Measurements from ENCODE around the gene SLC1A3. TPM values are rescaled to one million over a fixed set of nuclear protein-coding genes. Genes with fewer than 3 reads are reported as not detected.
"Not testable (repeated sequence)": the region's sequence is repeated elsewhere in the genome, so short reads cannot be mapped to it uniquely, and the experiment has no call there.

Gene SLC1A3
- total RNA-seq, 2 donors from 2014 or later = 10.5 to 12.7 TPM

DNA sequence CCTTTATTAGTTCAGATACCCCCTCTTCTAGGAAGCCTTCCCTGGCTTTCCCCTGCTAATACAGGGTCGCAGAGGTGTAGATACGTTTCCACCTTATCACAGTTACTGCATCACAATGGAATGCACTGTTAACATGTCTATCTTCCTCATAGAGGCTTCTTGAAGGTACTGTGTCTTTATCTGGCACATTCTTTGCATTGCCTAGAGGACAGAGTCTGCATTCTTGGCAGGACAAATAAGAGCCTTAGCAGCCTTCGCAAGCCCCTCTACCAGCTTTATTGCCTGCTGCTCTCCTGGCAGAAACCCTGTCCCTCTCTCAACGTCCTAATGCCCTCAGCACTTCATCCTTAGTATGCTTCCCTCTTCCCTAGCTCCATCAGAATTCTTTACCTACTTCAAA is 31.6 kb downstream of the SLC1A3 start:
- intact Hi-C loops (cut with DNase I) = no loop called here
- TF ChIP-seq POLR2A (IDR thresholded peaks at IDR 0.05) (no peak), POLR2AphosphoS5 (IDR thresholded peaks at IDR 0.05) (no peak)
- TF ChIP-seq, protein P1, sequence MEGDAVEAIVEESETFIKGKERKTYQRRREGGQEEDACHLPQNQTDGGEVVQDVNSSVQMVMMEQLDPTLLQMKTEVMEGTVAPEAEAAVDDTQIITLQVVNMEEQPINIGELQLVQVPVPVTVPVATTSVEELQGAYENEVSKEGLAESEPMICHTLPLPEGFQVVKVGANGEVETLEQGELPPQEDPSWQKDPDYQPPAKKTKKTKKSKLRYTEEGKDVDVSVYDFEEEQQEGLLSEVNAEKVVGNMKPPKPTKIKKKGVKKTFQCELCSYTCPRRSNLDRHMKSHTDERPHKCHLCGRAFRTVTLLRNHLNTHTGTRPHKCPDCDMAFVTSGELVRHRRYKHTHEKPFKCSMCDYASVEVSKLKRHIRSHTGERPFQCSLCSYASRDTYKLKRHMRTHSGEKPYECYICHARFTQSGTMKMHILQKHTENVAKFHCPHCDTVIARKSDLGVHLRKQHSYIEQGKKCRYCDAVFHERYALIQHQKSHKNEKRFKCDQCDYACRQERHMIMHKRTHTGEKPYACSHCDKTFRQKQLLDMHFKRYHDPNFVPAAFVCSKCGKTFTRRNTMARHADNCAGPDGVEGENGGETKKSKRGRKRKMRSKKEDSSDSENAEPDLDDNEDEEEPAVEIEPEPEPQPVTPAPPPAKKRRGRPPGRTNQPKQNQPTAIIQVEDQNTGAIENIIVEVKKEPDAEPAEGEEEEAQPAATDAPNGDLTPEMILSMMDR (IDR thresholded peaks at IDR 0.05) = no peak
- WGBS = 56% methylated on average over 4 of the region's 4 CpGs

DNA sequence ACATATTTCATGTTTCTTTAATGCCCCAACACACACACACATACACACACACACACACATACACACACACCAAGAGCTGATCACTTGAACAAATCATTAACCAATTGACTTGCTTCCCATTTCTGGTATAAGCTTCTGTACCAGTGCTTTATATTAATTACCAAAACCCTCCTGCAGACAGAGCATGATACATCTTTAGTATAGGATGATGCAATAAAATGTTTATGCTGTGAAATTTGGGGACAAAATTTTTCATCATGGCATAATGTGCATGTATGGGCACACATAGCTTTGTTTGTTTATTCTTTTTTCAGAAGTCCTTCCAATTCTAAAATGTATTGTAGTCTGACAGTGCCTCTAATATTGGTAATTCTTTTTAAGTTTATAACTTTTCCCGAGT is 34.5 kb downstream of the SLC1A3 start:
- Histone ChIP-seq H3K4me1 (replicated peaks) (no peaks in the 10 kb centered on the region), H3K9me3 (no peaks in the 10 kb centered on the region), H3K27me3 (replicated peaks; ENCODE audit: insufficient read depth) (no peaks in the 10 kb centered on the region), H3K27ac (no peak overlapping the region), H3K36me3 (no peaks in the 10 kb centered on the region), H3K4me3 (no peak overlapping the region)
- TF ChIP-seq POLR2A (IDR thresholded peaks at IDR 0.05) (no peak), POLR2AphosphoS5 (IDR thresholded peaks at IDR 0.05) (no peak)
- TF ChIP-seq, protein P1 (IDR thresholded peaks at IDR 0.05) = no peak
- intact Hi-C loops (cut with DNase I) = no loop called here
- DNase-seq (ENCODE audit: low spot score) = no peak
- 45% methylated on average over 1 of the region's 1 CpG for WGBS

More for the DNA sequence above, 31.6 kb downstream of the SLC1A3 start:
- no peaks in the 10 kb centered on the region for H3K36me3 ChIP-seq
- H3K9me3 ChIP-seq = no peaks in the 10 kb centered on the region
- no peak overlapping the region for H3K27ac ChIP-seq
- no peaks in the 10 kb centered on the region for H3K27me3 ChIP-seq (replicated peaks; ENCODE audit: insufficient read depth)
- no peaks in the 10 kb centered on the region for H3K4me1 ChIP-seq (replicated peaks)
- DNase-seq (ENCODE audit: low spot score) = no peak
- H3K4me3 ChIP-seq = no peak overlapping the region

DNA sequence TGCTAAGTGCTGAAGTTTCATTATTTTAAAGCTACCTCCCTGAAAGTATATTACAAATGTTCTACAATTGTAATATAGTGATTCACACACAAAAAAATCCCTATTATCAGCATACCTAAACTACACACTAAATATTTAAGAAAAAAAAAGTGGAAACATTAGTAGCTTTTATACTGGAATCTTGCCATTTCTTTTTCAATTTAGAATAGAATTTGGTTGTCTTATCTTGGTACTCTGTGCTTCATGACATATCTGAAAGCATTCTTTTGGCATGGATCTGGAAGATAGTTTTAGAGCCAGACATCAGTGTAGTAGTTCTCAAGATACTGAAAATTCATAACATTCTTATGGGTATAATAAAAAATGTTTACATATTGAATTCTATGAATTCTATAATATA is 35.0 kb downstream of the SLC1A3 start:
- no peak overlapping the region for H3K4me3 ChIP-seq
- H3K27ac ChIP-seq = no peak overlapping the region
- TF ChIP-seq POLR2AphosphoS5 (IDR thresholded peaks at IDR 0.05) = no peak
- TF ChIP-seq, protein P1 (IDR thresholded peaks at IDR 0.05) = no peak
- no peak for TF ChIP-seq POLR2A (IDR thresholded peaks at IDR 0.05)
- DNase-seq (ENCODE audit: low spot score) = no peak
- no peaks in the 10 kb centered on the region for H3K27me3 ChIP-seq (replicated peaks; ENCODE audit: insufficient read depth)
- intact Hi-C loops (cut with DNase I) = no loop called here
- H3K36me3 ChIP-seq = no peaks in the 10 kb centered on the region
- no peaks in the 10 kb centered on the region for H3K9me3 ChIP-seq
- no peaks in the 10 kb centered on the region for H3K4me1 ChIP-seq (replicated peaks)

DNA sequence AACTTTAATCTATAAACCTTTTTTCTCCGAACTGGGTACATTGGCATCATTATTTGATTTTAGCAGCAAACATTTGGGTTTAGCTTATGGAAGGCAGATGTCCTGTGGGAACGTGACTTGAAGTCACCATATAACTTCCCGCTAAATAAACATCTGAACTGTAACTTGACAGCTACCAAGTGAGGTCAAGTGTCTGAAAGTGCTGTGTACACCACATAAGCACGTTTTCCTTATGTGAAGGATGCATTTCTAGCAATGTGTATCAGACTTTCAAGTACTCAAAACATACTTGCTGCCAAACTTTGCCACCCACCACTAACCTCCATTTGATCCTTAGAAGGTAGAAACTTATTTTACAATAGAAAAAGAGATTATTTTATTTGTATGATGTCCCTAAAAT is 35.7 kb downstream of the SLC1A3 start:
- DNase-seq (ENCODE audit: low spot score) = no peak
- Histone ChIP-seq H3K4me3 (no peak overlapping the region), H3K27ac (no peak overlapping the region), H3K9me3 (no peaks in the 10 kb centered on the region), H3K27me3 (replicated peaks; ENCODE audit: insufficient read depth) (no peaks in the 10 kb centered on the region), H3K4me1 (replicated peaks) (no peaks in the 10 kb centered on the region), H3K36me3 (no peaks in the 10 kb centered on the region)
- TF ChIP-seq, protein P1 (IDR thresholded peaks at IDR 0.05) = no peak
- TF ChIP-seq POLR2AphosphoS5 (IDR thresholded peaks at IDR 0.05) (no peak), POLR2A (IDR thresholded peaks at IDR 0.05) (no peak)
- WGBS = 69% methylated on average over 4 of the region's 4 CpGs
- intact Hi-C loops (cut with DNase I) = no loop called here

DNA sequence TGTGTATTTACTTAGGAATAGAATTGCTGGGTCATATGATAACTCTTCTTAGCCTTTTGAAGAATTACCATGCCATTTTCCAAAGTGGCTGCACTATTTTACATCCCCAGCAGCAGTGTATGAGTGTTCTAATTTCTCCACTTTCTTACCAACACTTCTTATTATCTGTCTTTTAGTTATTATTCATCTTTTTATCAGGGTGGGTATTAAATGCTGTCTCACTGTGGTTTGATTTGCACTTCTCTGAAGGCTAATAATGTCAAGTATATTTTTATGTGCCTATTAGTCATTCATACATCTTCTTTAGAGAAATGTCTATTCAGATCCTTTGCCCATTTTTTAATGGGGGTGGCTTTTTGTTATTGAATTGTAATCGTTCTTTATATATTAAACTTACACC is 36.8 kb downstream of the SLC1A3 start:
- no peaks in the 10 kb centered on the region for H3K9me3 ChIP-seq
- no peak for TF ChIP-seq POLR2AphosphoS5 (IDR thresholded peaks at IDR 0.05)
- TF ChIP-seq, protein P1 (IDR thresholded peaks at IDR 0.05) = no peak
- no peak for TF ChIP-seq POLR2A (IDR thresholded peaks at IDR 0.05)
- 53% methylated on average over 1 of the region's 1 CpG for WGBS
- H3K4me3 ChIP-seq = no peak overlapping the region
- intact Hi-C loops (cut with DNase I) = no loop called here
- no peak for DNase-seq (ENCODE audit: low spot score)
- no peak overlapping the region for H3K27ac ChIP-seq
- H3K27me3 ChIP-seq (replicated peaks; ENCODE audit: insufficient read depth) = no peaks in the 10 kb centered on the region
- no peaks in the 10 kb centered on the region for H3K4me1 ChIP-seq (replicated peaks)
- no peaks in the 10 kb centered on the region for H3K36me3 ChIP-seq

DNA sequence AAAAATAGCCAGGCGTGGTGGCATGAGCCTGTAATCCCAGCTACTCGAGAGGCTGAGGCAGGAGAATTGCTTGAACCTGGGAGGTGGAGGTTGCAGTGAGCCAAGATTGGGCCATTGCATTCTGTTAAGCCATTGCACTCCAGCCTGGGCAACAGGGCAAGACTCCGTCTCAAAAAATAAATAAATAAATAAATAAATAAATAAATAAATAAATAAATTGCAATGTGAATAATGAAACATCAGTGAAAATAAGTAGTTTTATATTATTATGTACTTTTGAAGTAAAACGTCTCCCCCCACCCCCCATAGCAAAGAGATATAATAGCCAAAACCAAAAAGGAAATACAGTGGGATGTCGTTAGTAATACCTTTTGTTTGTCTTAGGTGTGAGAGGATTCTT is 37.4 kb downstream of the SLC1A3 start:
- H3K4me1 ChIP-seq (replicated peaks); H3K27ac ChIP-seq; DNase-seq (ENCODE audit: low spot score); H3K36me3 ChIP-seq; H3K4me3 ChIP-seq; H3K9me3 ChIP-seq; intact Hi-C loops (cut with DNase I); H3K27me3 ChIP-seq (replicated peaks; ENCODE audit: insufficient read depth): not testable (repeated sequence)
- WGBS = 83% methylated on average over 5 of the region's 5 CpGs

Data from prostate gland (tissue), 2 donors.